GM18520 (cell line): ENCODE data around the gene GNL3.
"Not testable (repeated sequence)": the region's sequence is repeated elsewhere in the genome, so short reads cannot be mapped to it uniquely, and the experiment has no call there.

Source experiments
- ATAC-seq: cut with Tn5 transposase; IDR thresholded peaks from one replicate; pipeline ENCODE4 v1.9.1; 2021; ENCODE audit not compliant: unreplicated experiment

The GNL3 gene

GRCh38 chr3:52685709-52686691 lies at the start of gene GNL3, which contains the start of gene PBRM1:
Gene GNL3, plus strand, starts transcription at chr3:52686032. Its CDS starts 61 bp downstream, at chr3:52686093.
Gene PBRM1, minus strand, starts transcription at chr3:52685913.
- ATAC-seq = peak; percentile 75

GRCh38 chr3:52636673-52637072 lies 49.2 kb upstream of the GNL3 start:
- ATAC-seq = no peak

- ATAC-seq = no peak
These were observed 40.3 kb upstream of the GNL3 start for GRCh38 chr3:52645549-52645948.

- ATAC-seq = no peak
These were observed 36.2 kb upstream of the GNL3 start for GRCh38 chr3:52649461-52650210.

GRCh38 chr3:52650439-52650838 lies 35.4 kb upstream of the GNL3 start:
- ATAC-seq = no peak

GRCh38 chr3:52651592-52651991 lies 34.2 kb upstream of the GNL3 start:
- ATAC-seq = no peak

- ATAC-seq = no peak
These were observed 29.9 kb upstream of the GNL3 start for GRCh38 chr3:52655895-52656294.

GRCh38 chr3:52660046-52660445 lies 25.8 kb upstream of the GNL3 start:
- no peak for ATAC-seq

GRCh38 chr3:52663098-52663497 lies 22.7 kb upstream of the GNL3 start:
- no peak for ATAC-seq

GRCh38 chr3:52670621-52671521 lies 15.0 kb upstream of the GNL3 start:
- ATAC-seq = peak; percentile 74

GRCh38 chr3:52671676-52672075 lies 14.2 kb upstream of the GNL3 start:
- ATAC-seq = no peak

GRCh38 chr3:52676201-52676600 lies 9.6 kb upstream of the GNL3 start:
- ATAC-seq = not testable (repeated sequence)

GRCh38 chr3:52678265-52679198 lies 7.3 kb upstream of the GNL3 start:
- no peak for ATAC-seq

GRCh38 chr3:52679199-52679538 lies 6.7 kb upstream of the GNL3 start:
- no peak for ATAC-seq

- no peak for ATAC-seq
These were observed 6.0 kb upstream of the GNL3 start for GRCh38 chr3:52679811-52680210.

GRCh38 chr3:52681596-52681995 lies 4.2 kb upstream of the GNL3 start:
- no peak for ATAC-seq

- no peak for ATAC-seq
These were observed 3.8 kb upstream of the GNL3 start for GRCh38 chr3:52682016-52682415.

GRCh38 chr3:52683611-52684010 lies 2.2 kb upstream of the GNL3 start:
- ATAC-seq = no peak

- ATAC-seq = no peak
These were observed 1.6 kb upstream of the GNL3 start for GRCh38 chr3:52684184-52684583.

GRCh38 chr3:52685285-52685708 lies 535 bp upstream of the GNL3 start:
- ATAC-seq = peak; percentile 59
